HepG2 (cell line): ENCODE results near the gene GAS5. TPM values are rescaled to one million over a fixed set of nuclear protein-coding genes. Genes with fewer than 3 reads are reported as not detected.

Experiments used
- DNMT1 ChIP-seq: sonication (generic); formaldehyde crosslinking; IDR thresholded peaks from 2 replicates; pipeline ENCODE4 v1.5.1; 2020; ENCODE audit warnings: mild to moderate bottlenecking, missing genetic modification reagents
- GPN1 ChIP-seq: sonication (generic); formaldehyde crosslinking; IDR thresholded peaks from 2 replicates; pipeline ENCODE4 v1.5.1; 2020; ENCODE audit warnings: missing genetic modification reagents, borderline replicate concordance
- MTA1 ChIP-seq: sonication (generic); formaldehyde crosslinking; IDR thresholded peaks from 2 replicates; pipeline ENCODE4 v1.4.0; 2020; ENCODE audit warnings: missing genetic modification reagents, mild to moderate bottlenecking, borderline replicate concordance
- SPEN ChIP-seq: sonication (generic); formaldehyde crosslinking; IDR thresholded peaks from 2 replicates; pipeline ENCODE4 v1.5.1; 2020; ENCODE audit warnings: low read depth, mild to moderate bottlenecking, missing genetic modification reagents
- ZNF207 ChIP-seq: fragments of 450-650 bp; IDR thresholded peaks from 2 replicates; pipeline ENCODE4 v1.6.1; 2016; ENCODE audit warnings: antibody characterized with exemption, borderline replicate concordance
- ZNF329 ChIP-seq: sonication (generic); formaldehyde crosslinking; IDR thresholded peaks from 2 replicates; pipeline ENCODE4 v1.9.0; 2021; ENCODE audit warnings: low read depth, mild to moderate bottlenecking, missing genetic modification reagents
- ZNF354B ChIP-seq: sonication (generic); formaldehyde crosslinking; IDR thresholded peaks from 2 replicates; pipeline ENCODE4 v1.8.0; 2022; ENCODE audit warnings: mild to moderate bottlenecking, missing genetic modification reagents
- ZNF441 ChIP-seq: sonication (generic); formaldehyde crosslinking; IDR thresholded peaks from 2 replicates; pipeline ENCODE4 v1.7.0; 2021; ENCODE audit warnings: missing genetic modification reagents, borderline replicate concordance
- ZNF589 ChIP-seq: sonication (generic); formaldehyde crosslinking; conservative IDR thresholded peaks from 2 replicates; pipeline ENCODE4 v1.8.0; 2022; ENCODE audit warnings: mild to moderate bottlenecking, moderate library complexity, missing genetic modification reagents
- ZNF672 ChIP-seq: sonication (generic); formaldehyde crosslinking; IDR thresholded peaks from 2 replicates; pipeline ENCODE4 v1.8.1; 2022; ENCODE audit warnings: missing genetic modification reagents
- polyA plus RNA-seq, 8 experiments: library from polyadenylated mRNA; depleted of rRNA in 3 of 8; stranded (reverse) in 7 of 8; unstranded in 1 of 8; fragments of >200 nt; fragmentation: Illumina TruSeq in 4 of 8; extraction: Trizol in 4 of 8; gene quantifications; 2 replicates each; pipeline versions ENCODE4 v1.2.1 to v1.2.3, GENCODE V29; 2011 to 2016; ENCODE audit warnings: low read depth in 4 of 8, missing spikeins in 1 of 8, mixed read lengths in 1 of 8; ENCODE audit not compliant: insufficient read depth in 1 of 8
- total RNA-seq, 5 experiments: library from RNA; depleted of rRNA; stranded (reverse); fragments of >200 nt; fragmentation: Illumina TruSeq; extraction: Trizol; gene quantifications; 2 replicates each; pipeline ENCODE4 v1.2.3, GENCODE V29; 2016; ENCODE audit warnings: low read depth in 1 of 5
- TF ChIP-seq, protein P1 (sequence below): sonication (generic); formaldehyde crosslinking; IDR thresholded peaks from 2 replicates; pipeline ENCODE4 v1.4.0; 2020; ENCODE audit warnings: missing genetic modification reagents
- TF ChIP-seq, protein P2 (sequence below): sonication (generic); formaldehyde crosslinking; IDR thresholded peaks from 2 replicates; pipeline ENCODE4 v1.4.0; 2020; ENCODE audit warnings: missing genetic modification reagents
- TF ChIP-seq, protein P3 (sequence below): sonication (generic); formaldehyde crosslinking; IDR thresholded peaks from 2 replicates; pipeline ENCODE4 v1.4.0; 2020; ENCODE audit warnings: missing genetic modification reagents, mild to moderate bottlenecking, borderline replicate concordance
- TF ChIP-seq, protein P4 (sequence below): sonication (generic); formaldehyde crosslinking; IDR thresholded peaks from 2 replicates; pipeline ENCODE4 v1.5.0; 2020; ENCODE audit warnings: missing genetic modification reagents
- TF ChIP-seq, protein P5 (sequence below): IDR thresholded peaks from 2 replicates; pipeline ENCODE4 v1.6.1; 2016; ENCODE audit warnings: low read depth, control low read depth
- TF ChIP-seq, protein P6 (sequence below): sonication (generic); formaldehyde crosslinking; IDR thresholded peaks from 2 replicates; pipeline ENCODE4 v1.5.1; 2020; ENCODE audit warnings: missing genetic modification reagents, mild to moderate bottlenecking, borderline replicate concordance
- TF ChIP-seq, protein P7 (sequence below): sonication (generic); formaldehyde crosslinking; IDR thresholded peaks from 2 replicates; pipeline ENCODE4 v1.4.0; 2020; ENCODE audit warnings: low read depth, mild to moderate bottlenecking, missing genetic modification reagents

The GAS5 gene
- total and polyA plus RNA-seq, 2 of the 13 experiments (the other 11 are each of a cell fraction or from before 2014, with no cell fraction given), result 352 to 738 TPM

DNA sequence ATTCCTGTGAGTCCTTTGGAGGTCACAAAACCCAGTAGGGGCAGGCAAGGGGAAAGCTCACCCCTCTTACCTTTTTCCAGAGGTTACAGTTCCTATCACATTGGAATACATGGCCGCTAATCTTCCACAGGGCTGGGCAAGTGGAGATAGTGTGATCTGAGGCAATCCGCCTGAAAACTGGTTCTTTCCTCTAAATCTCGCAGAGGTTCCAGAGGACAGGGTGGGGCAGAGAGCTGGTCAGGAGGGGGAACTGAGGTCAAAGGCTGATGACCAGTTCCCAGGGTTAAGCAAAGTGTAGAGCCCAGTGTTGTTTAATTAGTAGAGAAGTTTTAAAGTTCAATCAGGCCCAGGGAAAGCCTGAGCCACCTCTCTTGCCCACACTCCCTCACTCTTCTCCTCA, 49.4 kb upstream of the GAS5 start, which contains the start of gene SERPINC1 (continued):
- TF ChIP-seq, protein P1, sequence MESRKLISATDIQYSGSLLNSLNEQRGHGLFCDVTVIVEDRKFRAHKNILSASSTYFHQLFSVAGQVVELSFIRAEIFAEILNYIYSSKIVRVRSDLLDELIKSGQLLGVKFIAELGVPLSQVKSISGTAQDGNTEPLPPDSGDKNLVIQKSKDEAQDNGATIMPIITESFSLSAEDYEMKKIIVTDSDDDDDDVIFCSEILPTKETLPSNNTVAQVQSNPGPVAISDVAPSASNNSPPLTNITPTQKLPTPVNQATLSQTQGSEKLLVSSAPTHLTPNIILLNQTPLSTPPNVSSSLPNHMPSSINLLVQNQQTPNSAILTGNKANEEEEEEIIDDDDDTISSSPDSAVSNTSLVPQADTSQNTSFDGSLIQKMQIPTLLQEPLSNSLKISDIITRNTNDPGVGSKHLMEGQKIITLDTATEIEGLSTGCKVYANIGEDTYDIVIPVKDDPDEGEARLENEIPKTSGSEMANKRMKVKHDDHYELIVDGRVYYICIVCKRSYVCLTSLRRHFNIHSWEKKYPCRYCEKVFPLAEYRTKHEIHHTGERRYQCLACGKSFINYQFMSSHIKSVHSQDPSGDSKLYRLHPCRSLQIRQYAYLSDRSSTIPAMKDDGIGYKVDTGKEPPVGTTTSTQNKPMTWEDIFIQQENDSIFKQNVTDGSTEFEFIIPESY (CRISPR knock-in tag), result no peak
- TF ChIP-seq ZNF672 (CRISPR knock-in tag) (no peak), SPEN (CRISPR knock-in tag) (peak; percentile 55; the same call in 1 of the 2 replicates), ZNF207 (no peak), ZNF329 (CRISPR knock-in tag) (no peak), DNMT1 (CRISPR knock-in tag) (no peak), GPN1 (CRISPR knock-in tag) (no peak), ZNF441 (CRISPR knock-in tag) (0 out of 2 replicates have a peak, but pooled peaks have one; percentile 58), ZNF589 (CRISPR knock-in tag) (no peak), MTA1 (CRISPR knock-in tag) (no peak), ZNF354B (CRISPR knock-in tag) (no peak)
- TF ChIP-seq, protein P2, sequence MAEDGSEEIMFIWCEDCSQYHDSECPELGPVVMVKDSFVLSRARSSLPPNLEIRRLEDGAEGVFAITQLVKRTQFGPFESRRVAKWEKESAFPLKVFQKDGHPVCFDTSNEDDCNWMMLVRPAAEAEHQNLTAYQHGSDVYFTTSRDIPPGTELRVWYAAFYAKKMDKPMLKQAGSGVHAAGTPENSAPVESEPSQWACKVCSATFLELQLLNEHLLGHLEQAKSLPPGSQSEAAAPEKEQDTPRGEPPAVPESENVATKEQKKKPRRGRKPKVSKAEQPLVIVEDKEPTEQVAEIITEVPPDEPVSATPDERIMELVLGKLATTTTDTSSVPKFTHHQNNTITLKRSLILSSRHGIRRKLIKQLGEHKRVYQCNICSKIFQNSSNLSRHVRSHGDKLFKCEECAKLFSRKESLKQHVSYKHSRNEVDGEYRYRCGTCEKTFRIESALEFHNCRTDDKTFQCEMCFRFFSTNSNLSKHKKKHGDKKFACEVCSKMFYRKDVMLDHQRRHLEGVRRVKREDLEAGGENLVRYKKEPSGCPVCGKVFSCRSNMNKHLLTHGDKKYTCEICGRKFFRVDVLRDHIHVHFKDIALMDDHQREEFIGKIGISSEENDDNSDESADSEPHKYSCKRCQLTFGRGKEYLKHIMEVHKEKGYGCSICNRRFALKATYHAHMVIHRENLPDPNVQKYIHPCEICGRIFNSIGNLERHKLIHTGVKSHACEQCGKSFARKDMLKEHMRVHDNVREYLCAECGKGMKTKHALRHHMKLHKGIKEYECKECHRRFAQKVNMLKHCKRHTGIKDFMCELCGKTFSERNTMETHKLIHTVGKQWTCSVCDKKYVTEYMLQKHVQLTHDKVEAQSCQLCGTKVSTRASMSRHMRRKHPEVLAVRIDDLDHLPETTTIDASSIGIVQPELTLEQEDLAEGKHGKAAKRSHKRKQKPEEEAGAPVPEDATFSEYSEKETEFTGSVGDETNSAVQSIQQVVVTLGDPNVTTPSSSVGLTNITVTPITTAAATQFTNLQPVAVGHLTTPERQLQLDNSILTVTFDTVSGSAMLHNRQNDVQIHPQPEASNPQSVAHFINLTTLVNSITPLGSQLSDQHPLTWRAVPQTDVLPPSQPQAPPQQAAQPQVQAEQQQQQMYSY (CRISPR knock-in tag), result no peak
- TF ChIP-seq, protein P3, sequence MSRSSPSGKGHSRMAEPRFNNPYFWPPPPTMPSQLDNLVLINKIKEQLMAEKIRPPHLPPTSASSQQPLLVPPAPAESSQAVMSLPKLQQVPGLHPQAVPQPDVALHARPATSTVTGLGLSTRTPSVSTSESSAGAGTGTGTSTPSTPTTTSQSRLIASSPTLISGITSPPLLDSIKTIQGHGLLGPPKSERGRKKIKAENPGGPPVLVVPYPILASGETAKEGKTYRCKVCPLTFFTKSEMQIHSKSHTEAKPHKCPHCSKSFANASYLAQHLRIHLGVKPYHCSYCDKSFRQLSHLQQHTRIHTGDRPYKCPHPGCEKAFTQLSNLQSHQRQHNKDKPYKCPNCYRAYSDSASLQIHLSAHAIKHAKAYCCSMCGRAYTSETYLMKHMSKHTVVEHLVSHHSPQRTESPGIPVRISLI, result no peak
- TF ChIP-seq, protein P4, sequence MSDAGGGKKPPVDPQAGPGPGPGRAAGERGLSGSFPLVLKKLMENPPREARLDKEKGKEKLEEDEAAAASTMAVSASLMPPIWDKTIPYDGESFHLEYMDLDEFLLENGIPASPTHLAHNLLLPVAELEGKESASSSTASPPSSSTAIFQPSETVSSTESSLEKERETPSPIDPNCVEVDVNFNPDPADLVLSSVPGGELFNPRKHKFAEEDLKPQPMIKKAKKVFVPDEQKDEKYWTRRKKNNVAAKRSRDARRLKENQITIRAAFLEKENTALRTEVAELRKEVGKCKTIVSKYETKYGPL (CRISPR knock-in tag), result no peak
- TF ChIP-seq, protein P5, sequence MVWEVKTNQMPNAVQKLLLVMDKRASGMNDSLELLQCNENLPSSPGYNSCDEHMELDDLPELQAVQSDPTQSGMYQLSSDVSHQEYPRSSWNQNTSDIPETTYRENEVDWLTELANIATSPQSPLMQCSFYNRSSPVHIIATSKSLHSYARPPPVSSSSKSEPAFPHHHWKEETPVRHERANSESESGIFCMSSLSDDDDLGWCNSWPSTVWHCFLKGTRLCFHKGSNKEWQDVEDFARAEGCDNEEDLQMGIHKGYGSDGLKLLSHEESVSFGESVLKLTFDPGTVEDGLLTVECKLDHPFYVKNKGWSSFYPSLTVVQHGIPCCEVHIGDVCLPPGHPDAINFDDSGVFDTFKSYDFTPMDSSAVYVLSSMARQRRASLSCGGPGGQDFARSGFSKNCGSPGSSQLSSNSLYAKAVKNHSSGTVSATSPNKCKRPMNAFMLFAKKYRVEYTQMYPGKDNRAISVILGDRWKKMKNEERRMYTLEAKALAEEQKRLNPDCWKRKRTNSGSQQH (CRISPR knock-in tag), result no peak
- TF ChIP-seq, protein P6, sequence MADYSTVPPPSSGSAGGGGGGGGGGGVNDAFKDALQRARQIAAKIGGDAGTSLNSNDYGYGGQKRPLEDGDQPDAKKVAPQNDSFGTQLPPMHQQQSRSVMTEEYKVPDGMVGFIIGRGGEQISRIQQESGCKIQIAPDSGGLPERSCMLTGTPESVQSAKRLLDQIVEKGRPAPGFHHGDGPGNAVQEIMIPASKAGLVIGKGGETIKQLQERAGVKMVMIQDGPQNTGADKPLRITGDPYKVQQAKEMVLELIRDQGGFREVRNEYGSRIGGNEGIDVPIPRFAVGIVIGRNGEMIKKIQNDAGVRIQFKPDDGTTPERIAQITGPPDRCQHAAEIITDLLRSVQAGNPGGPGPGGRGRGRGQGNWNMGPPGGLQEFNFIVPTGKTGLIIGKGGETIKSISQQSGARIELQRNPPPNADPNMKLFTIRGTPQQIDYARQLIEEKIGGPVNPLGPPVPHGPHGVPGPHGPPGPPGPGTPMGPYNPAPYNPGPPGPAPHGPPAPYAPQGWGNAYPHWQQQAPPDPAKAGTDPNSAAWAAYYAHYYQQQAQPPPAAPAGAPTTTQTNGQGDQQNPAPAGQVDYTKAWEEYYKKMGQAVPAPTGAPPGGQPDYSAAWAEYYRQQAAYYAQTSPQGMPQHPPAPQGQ, result no peak
- TF ChIP-seq, protein P7, sequence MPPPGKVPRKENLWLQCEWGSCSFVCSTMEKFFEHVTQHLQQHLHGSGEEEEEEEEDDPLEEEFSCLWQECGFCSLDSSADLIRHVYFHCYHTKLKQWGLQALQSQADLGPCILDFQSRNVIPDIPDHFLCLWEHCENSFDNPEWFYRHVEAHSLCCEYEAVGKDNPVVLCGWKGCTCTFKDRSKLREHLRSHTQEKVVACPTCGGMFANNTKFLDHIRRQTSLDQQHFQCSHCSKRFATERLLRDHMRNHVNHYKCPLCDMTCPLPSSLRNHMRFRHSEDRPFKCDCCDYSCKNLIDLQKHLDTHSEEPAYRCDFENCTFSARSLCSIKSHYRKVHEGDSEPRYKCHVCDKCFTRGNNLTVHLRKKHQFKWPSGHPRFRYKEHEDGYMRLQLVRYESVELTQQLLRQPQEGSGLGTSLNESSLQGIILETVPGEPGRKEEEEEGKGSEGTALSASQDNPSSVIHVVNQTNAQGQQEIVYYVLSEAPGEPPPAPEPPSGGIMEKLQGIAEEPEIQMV (CRISPR knock-in tag), result no peak
